HG02798 (cell line): ENCODE results near the gene SLC38A8.
A peak's percentile ranks its signal among the peaks of the same experiment; 100 is the strongest.

Experiments used
- ATAC-seq: cut with Tn5 transposase; IDR thresholded peaks from one replicate; pipeline ENCODE4 v1.9.1; 2021; ENCODE audit warnings: mild to moderate bottlenecking; ENCODE audit not compliant: unreplicated experiment, poor library complexity

Gene SLC38A8

GRCh38 chr16:84042308-84042878 lies at the start of gene SLC38A8:
Gene SLC38A8, minus strand, starts transcription at chr16:84042795. Its CDS starts 638 bp downstream, at chr16:84042157.
- ATAC-seq, result no peak

GRCh38 chr16:84091460-84091859 lies 48.9 kb upstream of the SLC38A8 start:
- no peak for ATAC-seq

- no peak for ATAC-seq
Measured at GRCh38 chr16:84090211-84090610, 47.6 kb upstream of the SLC38A8 start.

GRCh38 chr16:84088695-84089395 lies 46.2 kb upstream of the SLC38A8 start:
- peak; percentile 84 for ATAC-seq

- no peak for ATAC-seq
Measured at GRCh38 chr16:84087466-84088151, 45.0 kb upstream of the SLC38A8 start.

GRCh38 chr16:84087001-84087400 lies 44.4 kb upstream of the SLC38A8 start:
- no peak for ATAC-seq

GRCh38 chr16:84086341-84086740 lies 43.7 kb upstream of the SLC38A8 start:
- ATAC-seq, result no peak

GRCh38 chr16:84085773-84086172 lies 43.2 kb upstream of the SLC38A8 start:
- no peak for ATAC-seq

GRCh38 chr16:84085271-84085667 lies 42.7 kb upstream of the SLC38A8 start:
- ATAC-seq, result no peak

GRCh38 chr16:84084570-84085270 lies 42.1 kb upstream of the SLC38A8 start:
- peak; percentile 56 for ATAC-seq

GRCh38 chr16:84082835-84083569 lies 40.4 kb upstream of the SLC38A8 start:
- no peak for ATAC-seq

- no peak for ATAC-seq
Measured at GRCh38 chr16:84082110-84082509, 39.5 kb upstream of the SLC38A8 start.

GRCh38 chr16:84081446-84081989 lies 38.9 kb upstream of the SLC38A8 start:
- no peak for ATAC-seq

GRCh38 chr16:84080813-84081212 lies 38.2 kb upstream of the SLC38A8 start:
- no peak for ATAC-seq

GRCh38 chr16:84080378-84080777 lies 37.8 kb upstream of the SLC38A8 start:
- no peak for ATAC-seq

GRCh38 chr16:84079664-84080063 lies 37.1 kb upstream of the SLC38A8 start:
- ATAC-seq, result no peak

- no peak for ATAC-seq
Measured at GRCh38 chr16:84075376-84075775, 32.8 kb upstream of the SLC38A8 start.

- no peak for ATAC-seq
Measured at GRCh38 chr16:84074721-84075120, 32.1 kb upstream of the SLC38A8 start.

- ATAC-seq, result no peak
Measured at GRCh38 chr16:84072014-84072413, 29.4 kb upstream of the SLC38A8 start.

GRCh38 chr16:84071121-84071520 lies 28.5 kb upstream of the SLC38A8 start:
- ATAC-seq, result no peak
